GM12878 (cell line): ENCODE data around the gene ICAM2. TPM values are rescaled to one million over a fixed set of nuclear protein-coding genes. Genes with fewer than 3 reads are reported as not detected.
A peak's percentile ranks its signal among the peaks of the same experiment; 100 is the strongest.

ENCODE experiments used
- CBX3 ChIP-seq: fragments of 200-600 bp; sonication (generic); IDR thresholded peaks from 2 replicates; pipeline ENCODE4 v1.6.1; 2016; ENCODE audit warnings: low read depth, borderline replicate concordance
- CHD1 ChIP-seq: IDR thresholded peaks from 2 replicates; pipeline ENCODE4 v1.6.1; 2012; ENCODE audit warnings: low read depth, low read length, improper control_type of control experiment
- CREB1 ChIP-seq: IDR thresholded peaks from 2 replicates; pipeline ENCODE4 v1.6.1; 2012; ENCODE audit warnings: low read depth, mild to moderate bottlenecking, inconsistent platforms
- DPF2 ChIP-seq: fragments of 450-650 bp; IDR thresholded peaks from 2 replicates; pipeline ENCODE4 v1.6.1; 2017; ENCODE audit warnings: mild to moderate bottlenecking
- EZH2 ChIP-seq: IDR thresholded peaks from 2 replicates; pipeline ENCODE4 v1.6.1; 2012; ENCODE audit warnings: low read depth, mild to moderate bottlenecking, control low read depth, inconsistent platforms, low read length, borderline replicate concordance; ENCODE audit not compliant: control insufficient read depth
- FOXK2 ChIP-seq: fragments of 450-650 bp; IDR thresholded peaks from 2 replicates; pipeline ENCODE4 v1.6.1; 2017; ENCODE audit warnings: mild to moderate bottlenecking, moderate library complexity
- HSF1 ChIP-seq: fragments of 150-350 bp; IDR thresholded peaks from 2 replicates; pipeline ENCODE4 v1.6.1; 2014; ENCODE audit warnings: mild to moderate bottlenecking, low read depth, low read length
- KAT2A ChIP-seq: conservative IDR thresholded peaks from 2 replicates; pipeline ENCODE4 v1.6.1; 2011; ENCODE audit warnings: low read depth, low read length; ENCODE audit not compliant: control insufficient read depth
- MXI1 ChIP-seq: fragments of 150-350 bp; IDR thresholded peaks from 2 replicates; pipeline ENCODE4 v1.6.1; 2011; ENCODE audit warnings: low read depth, mild to moderate bottlenecking, inconsistent platforms, low read length, improper control_type of control experiment
- NFXL1 ChIP-seq: fragments of 450-650 bp; IDR thresholded peaks from 2 replicates; pipeline ENCODE4 v1.6.1; 2017; ENCODE audit warnings: antibody characterized with exemption, mild to moderate bottlenecking, borderline replicate concordance
- NFYA ChIP-seq: IDR thresholded peaks from 2 replicates; pipeline ENCODE4 v1.6.1; 2011; ENCODE audit warnings: low read depth, mild to moderate bottlenecking, low read length, improper control_type of control experiment, borderline replicate concordance
- PKNOX1 ChIP-seq: fragments of 450-650 bp; IDR thresholded peaks from 2 replicates; pipeline ENCODE4 v1.6.1; 2016; ENCODE audit warnings: mild to moderate bottlenecking
- PML ChIP-seq: IDR thresholded peaks from 2 replicates; pipeline ENCODE4 v1.6.1; 2012; ENCODE audit warnings: low read length, inconsistent platforms
- POLR2A ChIP-seq: IDR thresholded peaks from 2 replicates; pipeline ENCODE4 v1.6.1; 2011; ENCODE audit warnings: low read depth, mild to moderate bottlenecking, low read length
- PRDM15 ChIP-seq: fragments of 450-650 bp; formaldehyde crosslinking; IDR thresholded peaks from 2 replicates; pipeline ENCODE4 v1.4.0; 2020; ENCODE audit warnings: mild to moderate bottlenecking, moderate library complexity
- RELB ChIP-seq: fragments of 450-650 bp; IDR thresholded peaks from 2 replicates; pipeline ENCODE4 v1.6.1; 2017; ENCODE audit warnings: low read depth, mild to moderate bottlenecking, moderate library complexity
- SKIL ChIP-seq: fragments of 450-650 bp; IDR thresholded peaks from 2 replicates; pipeline ENCODE4 v1.6.1; 2017; ENCODE audit warnings: mild to moderate bottlenecking, low read depth, inconsistent platforms; ENCODE audit not compliant: poor library complexity, severe bottlenecking
- SRF ChIP-seq, 2 experiments: IDR thresholded peaks; 2 replicates each; pipeline ENCODE4 v1.6.1; 2011; ENCODE audit warnings: low read depth in 2 of 2, low read length in 2 of 2, mild to moderate bottlenecking in 1 of 2, moderate library complexity in 1 of 2
- SUZ12 ChIP-seq: fragments of 200-600 bp; sonication (generic); IDR thresholded peaks from one replicate; pipeline ENCODE4 v1.6.1; 2018; ENCODE audit warnings: antibody characterized with exemption, mild to moderate bottlenecking; ENCODE audit not compliant: unreplicated experiment
- ZNF384 ChIP-seq: IDR thresholded peaks from 2 replicates; pipeline ENCODE4 v1.6.1; 2012; ENCODE audit warnings: low read depth, mild to moderate bottlenecking, low read length, improper control_type of control experiment, borderline replicate concordance
- polyA plus RNA-seq, 11 experiments: library from polyadenylated mRNA; depleted of rRNA in 4 of 11; unstranded in 6 of 11; stranded (reverse) in 5 of 11; fragments of >200 nt; fragmentation: Nextera tagmentation in 4 of 11; fragmentation: Illumina TruSeq in 1 of 11; extraction: Ambion mirVana in 4 of 11; extraction: Trizol in 1 of 11; gene quantifications; 1 replicate in 1 of 11; 2 replicates in 10 of 11; pipeline versions ENCODE4 v1.2.1 to v1.2.3, GENCODE V29; 2011 to 2016; ENCODE audit warnings: inconsistent platforms in 2 of 11, missing spikeins in 2 of 11, low read depth in 1 of 11
- total RNA-seq, 4 experiments: library from RNA; depleted of rRNA in 3 of 4; stranded (reverse); fragments of >200 nt in 3 of 4; fragmentation: Illumina TruSeq in 1 of 4; extraction: Trizol in 1 of 4; gene quantifications; 2 replicates each; pipeline versions ENCODE4 v1.2.1 to v1.2.3, GENCODE V29; 2013 to 2021

The ICAM2 gene
- total and polyA plus RNA-seq, 10 of the 15 experiments (the other 5 are each of a cell fraction or from before 2014, with no cell fraction given) = 23.6 to 108 (median 58.1) TPM

GRCh38 chr17:64020056-64020766 is at the start of gene ICAM2 (continued):
- TF ChIP-seq PKNOX1 (peak; percentile 41), SKIL (no peak), CHD1 (no peak), DPF2 (peak; percentile 71), CBX3 (no peak), CREB1 (peak; percentile 90), NFYA (no peak), EZH2 (no peak), PRDM15 (CRISPR knock-in tag) (0 out of 2 replicates have a peak, but pooled peaks have one; percentile 23), ZNF384 (peak; percentile 93), NFXL1 (no peak), SRF (IDR thresholded peaks at IDR 0.05; ENCODE audit: low read depth in 2 of 2, low read length in 2 of 2) (peak in 1 of 2 experiments; percentile 82; a peak in 2 of 4 replicates), MXI1 (peak; percentile 33; the same call in 1 of the 2 replicates), HSF1 (no peak), RELB (peak; percentile 92), FOXK2 (no peak), KAT2A (no peak), SUZ12 (no peak), POLR2A (peak; percentile 76), PML (peak; percentile 83)
